Measurements from ENCODE around the gene JUND. TPM values are rescaled to one million over a fixed set of nuclear protein-coding genes. Genes with fewer than 3 reads are reported as not detected.

The JUND gene
- total RNA-seq, 6 experiments from 2014 or later = 70.3 to 99.9 (median 91.7) TPM

DNA sequence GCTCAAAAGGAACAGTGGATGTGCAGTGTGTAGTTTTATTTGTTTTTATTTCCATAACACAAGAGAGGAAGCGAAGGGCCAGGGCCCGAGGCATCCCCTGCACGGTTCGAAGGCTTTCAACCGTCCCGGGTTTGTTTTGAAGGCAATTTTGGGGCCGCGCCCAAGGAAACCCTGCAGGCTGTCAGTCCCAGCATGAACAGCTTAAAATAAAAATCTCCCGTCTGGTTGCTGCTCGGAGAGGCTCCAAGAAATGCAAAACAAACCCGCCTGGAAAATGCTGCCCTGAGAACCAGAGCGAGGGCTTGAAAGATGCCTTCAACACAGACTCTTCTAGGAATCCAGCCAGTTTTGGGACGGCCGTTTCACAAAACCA, 25.5 kb upstream of the JUND start:
- 0 out of 2 replicates have a peak, but pooled peaks cover 3% of the 10 kb centered on the region for H3K9me3 Mint-ChIP-seq
- peaks cover 1% of the 10 kb centered on the region; the same call in 1 of the 2 replicates for H3K27me3 Mint-ChIP-seq (ENCODE audit: insufficient read depth)
- H3K36me3 Mint-ChIP-seq (ENCODE audit: low read depth) = peaks cover 8% of the 10 kb centered on the region
- H3K27ac Mint-ChIP-seq = no peak overlapping the region; the same call in 1 of the 2 replicates
- no peak overlapping the region for H3K4me3 Mint-ChIP-seq
- TF ChIP-seq CTCF (IDR thresholded peaks at IDR 0.05) = no peak
- peaks cover 23% of the 10 kb centered on the region for H3K4me1 Mint-ChIP-seq (ENCODE audit: low read depth)
- DNase-seq = no peak

- H3K36me3 Mint-ChIP-seq (ENCODE audit: low read depth) = peaks cover 8% of the 10 kb centered on the region
- peak overlapping the region; percentile 100 for H3K27ac Mint-ChIP-seq
- 0 out of 2 replicates have a peak, but pooled peaks cover 3% of the 10 kb centered on the region for H3K9me3 Mint-ChIP-seq
Measured at GRCh38 chr19:18306209-18306887, 24.9 kb upstream of the JUND start.

GRCh38 chr19:18304458-18305310, 23.3 kb upstream of the JUND start:
- no peak for TF ChIP-seq CTCF (IDR thresholded peaks at IDR 0.05)
- Mint-ChIP-seq H3K36me3 (ENCODE audit: low read depth) (peaks cover 8% of the 10 kb centered on the region; the same call in 1 of the 2 replicates), H3K27me3 (ENCODE audit: insufficient read depth) (peaks cover 1% of the 10 kb centered on the region; the same call in 1 of the 2 replicates), H3K4me1 (ENCODE audit: low read depth) (peaks cover 36% of the 10 kb centered on the region), H3K9me3 (0 out of 2 replicates have a peak, but pooled peaks cover 3% of the 10 kb centered on the region), H3K4me3 (peak overlapping the region; percentile 90), H3K27ac (peak overlapping the region; percentile 100)
- DNase-seq = peak; percentile 75

More at GRCh38 chr19:18306209-18306887, 24.9 kb upstream of the JUND start:
- H3K4me1 Mint-ChIP-seq (ENCODE audit: low read depth) = peaks cover 28% of the 10 kb centered on the region
- DNase-seq = no peak
- TF ChIP-seq CTCF (IDR thresholded peaks at IDR 0.05) = no peak
- H3K4me3 Mint-ChIP-seq = no peak overlapping the region
- H3K27me3 Mint-ChIP-seq (ENCODE audit: insufficient read depth) = peaks cover 1% of the 10 kb centered on the region; the same call in 1 of the 2 replicates

GRCh38 chr19:18304208-18304457, 22.7 kb upstream of the JUND start:
- Mint-ChIP-seq H3K36me3 (ENCODE audit: low read depth) (peaks cover 8% of the 10 kb centered on the region; the same call in 1 of the 2 replicates), H3K27me3 (ENCODE audit: insufficient read depth) (peaks cover 1% of the 10 kb centered on the region; the same call in 1 of the 2 replicates), H3K9me3 (0 out of 2 replicates have a peak, but pooled peaks cover 3% of the 10 kb centered on the region), H3K4me3 (peak overlapping the region; percentile 90; the same call in 1 of the 2 replicates), H3K27ac (peak overlapping the region; percentile 100), H3K4me1 (ENCODE audit: low read depth) (peaks cover 39% of the 10 kb centered on the region)
- no peak for TF ChIP-seq CTCF (IDR thresholded peaks at IDR 0.05)
- no peak for DNase-seq

GRCh38 chr19:18301718-18302111, 20.3 kb upstream of the JUND start:
- peak; percentile 21; the same call in 1 of the 2 replicates for TF ChIP-seq CTCF (IDR thresholded peaks at IDR 0.05)
- peaks cover 3% of the 10 kb centered on the region; the same call in 1 of the 2 replicates for H3K36me3 Mint-ChIP-seq (ENCODE audit: low read depth)
- H3K27me3 Mint-ChIP-seq (ENCODE audit: insufficient read depth) = peaks cover under 1% of the 10 kb centered on the region; the same call in 1 of the 2 replicates
- peaks cover 64% of the 10 kb centered on the region for H3K4me1 Mint-ChIP-seq (ENCODE audit: low read depth)
- H3K4me3 Mint-ChIP-seq = no peak overlapping the region
- peak overlapping the region; percentile 98; the same call in 1 of the 2 replicates for H3K27ac Mint-ChIP-seq
- DNase-seq = no peak
- H3K9me3 Mint-ChIP-seq = 0 out of 2 replicates have a peak, but pooled peaks cover 3% of the 10 kb centered on the region
